Measurements from ENCODE around the gene SCYGR8. TPM values are rescaled to one million over a fixed set of nuclear protein-coding genes. Genes with fewer than 3 reads are reported as not detected.

The SCYGR8 gene
- total and polyA plus RNA-seq, 2 donors (not counting 3 experiments of a cell fraction or from before 2014, with no cell fraction given) = not detected

GRCh38 chr2:227739351-227739750, 6.3 kb upstream of the SCYGR8 start:
- intact Hi-C loops (cut with micrococcal nuclease) (no loop called here), dilution Hi-C loops (cut with MboI; ENCODE audit: extremely low pct_ligation_motif_present, low sequenced_read_pairs) (no loop called here)
- H3K79me2 ChIP-seq (ENCODE audit: control insufficient read depth, insufficient read depth, low read length) = no peaks in the 10 kb centered on the region
- POLR2A ChIA-PET = no interaction called here
- no peak for DNase-seq (ENCODE audit: low read depth, low spot score)
- no peaks in the 10 kb centered on the region for H4K20me1 ChIP-seq (replicated peaks; ENCODE audit: control insufficient read depth, extremely low read depth, insufficient read depth, low read length)
- H3K36me3 ChIP-seq (ENCODE audit: control insufficient read depth in 2 of 2, extremely low read depth in 1 of 2, insufficient read depth in 2 of 2, low read length in 2 of 2) = no peaks in the 10 kb centered on the region
- TF ChIP-seq MYC (IDR thresholded peaks at IDR 0.05; ENCODE audit: low read depth, low read length) (no peak), JUN (IDR thresholded peaks at IDR 0.05; ENCODE audit: borderline replicate concordance, insufficient read depth, insufficient read length, low read depth) (no peak), CTCF (IDR thresholded peaks at IDR 0.05; ENCODE audit: extremely low read depth in 1 of 2, insufficient read depth in 1 of 2, low read depth in 1 of 2, low read length in 2 of 2) (no peak), GATA2 (IDR thresholded peaks at IDR 0.05; ENCODE audit: insufficient read depth, insufficient read length, low read depth, low read length) (no peak), EZH2 (IDR thresholded peaks at IDR 0.05; ENCODE audit: borderline replicate concordance, low read depth, low read length, severe bottlenecking) (no peak), MAX (IDR thresholded peaks at IDR 0.05; ENCODE audit: insufficient read depth, insufficient read length) (no peak)
- no peaks in the 10 kb centered on the region for H3K9me3 ChIP-seq (replicated peaks; ENCODE audit: control insufficient read depth, insufficient read depth, low read length)
- no peak overlapping the region for H3K4me2 ChIP-seq (ENCODE audit: insufficient read depth, low read length)
- no TSS peak for BruUV-seq (replicated peaks)
- H3K27ac ChIP-seq (ENCODE audit: insufficient read depth, low read depth, low read length) = no peak overlapping the region
- H3K4me3 ChIP-seq (replicated peaks in 1 of 3; ENCODE audit: insufficient read depth in 1 of 3, low read depth in 1 of 3, low read length in 3 of 3) = no peak overlapping the region
- CTCF ChIA-PET = interaction anchor here (1.7 to 1.9 kb wide), 2 partner anchors 17 to 81 kb away, joined by 3 to 8 read pairs; no protein-coding TSS in a partner anchor
- H3K9me1 ChIP-seq (replicated peaks; ENCODE audit: control insufficient read depth, extremely low read depth, insufficient read depth, low read length) = no peaks in the 10 kb centered on the region
- no peak for FAIRE-seq
- H2AFZ ChIP-seq (ENCODE audit: low read depth, low read length) = no peak overlapping the region
- H3K27me3 ChIP-seq (ENCODE audit: control insufficient read depth in 2 of 2, insufficient read depth in 2 of 2, low read length in 2 of 2) = no peaks in the 10 kb centered on the region
- no peak overlapping the region for H3K9ac ChIP-seq (replicated peaks; ENCODE audit: extremely low read depth, insufficient read depth, low read length)
- no peaks in the 10 kb centered on the region for H3K4me1 ChIP-seq (ENCODE audit: control insufficient read depth, extremely low read depth, insufficient read depth, low read length)

All from endothelial cell of umbilical vein (primary cell).